ENCODE measurements around the gene GALC.

Gene GALC

GRCh38 chr14:87952307-87953094, 40.5 kb downstream of the GALC start:
- DNase-seq = no peak

DNA sequence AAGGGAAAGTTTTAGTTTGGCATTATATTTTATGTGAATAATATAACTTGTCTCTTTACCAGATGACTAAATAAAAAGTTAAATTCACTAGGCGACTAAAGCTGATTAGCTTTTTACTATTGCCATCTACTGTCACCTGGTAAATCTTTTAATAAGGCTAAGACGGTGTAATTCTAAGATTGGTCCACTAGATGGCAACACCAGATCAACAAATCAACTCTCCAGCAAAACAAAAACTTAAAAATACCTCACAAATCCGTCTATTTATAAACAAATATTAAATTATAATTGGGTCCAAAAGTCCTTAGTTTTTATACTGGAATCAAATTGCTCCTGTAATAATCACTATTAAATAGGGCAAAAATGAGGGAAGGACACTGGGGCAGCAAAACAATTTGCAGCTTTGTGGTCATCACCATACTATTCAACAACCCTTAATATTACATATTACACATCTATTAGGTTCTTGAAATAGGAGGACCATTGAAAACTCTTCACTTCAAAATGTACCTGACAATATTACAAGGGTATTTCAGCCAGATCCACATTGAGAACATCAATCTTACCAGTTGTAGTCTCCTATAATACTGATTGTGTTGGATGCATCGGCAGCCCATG, 47.9 kb downstream of the GALC start:
- no peak for DNase-seq

DNA sequence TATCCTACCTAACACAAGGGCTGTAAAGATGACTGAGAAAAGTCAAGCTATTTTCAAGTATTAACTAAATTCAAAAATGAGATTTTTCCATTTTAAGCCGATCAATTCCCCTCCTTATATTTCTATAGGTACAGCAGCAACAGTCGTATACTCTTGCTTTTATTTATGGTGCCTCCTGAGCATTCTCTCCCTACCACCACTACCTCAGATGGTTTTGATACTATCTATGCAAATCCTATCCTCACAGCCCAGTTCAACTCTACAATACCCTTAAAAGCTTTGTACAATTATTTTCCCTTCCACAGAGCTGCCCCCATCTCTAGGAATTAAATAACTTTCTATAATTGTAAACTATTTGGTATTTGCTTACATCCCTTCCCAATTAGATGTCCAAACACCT, 52.1 kb downstream of the GALC start:
- DNase-seq = no peak

- DNase-seq = no peak
These were observed 52.6 kb downstream of the GALC start for GRCh38 chr14:87940382-87940781.

GRCh38 chr14:87935886-87936285, 57.1 kb downstream of the GALC start:
- DNase-seq = no peak

DNA sequence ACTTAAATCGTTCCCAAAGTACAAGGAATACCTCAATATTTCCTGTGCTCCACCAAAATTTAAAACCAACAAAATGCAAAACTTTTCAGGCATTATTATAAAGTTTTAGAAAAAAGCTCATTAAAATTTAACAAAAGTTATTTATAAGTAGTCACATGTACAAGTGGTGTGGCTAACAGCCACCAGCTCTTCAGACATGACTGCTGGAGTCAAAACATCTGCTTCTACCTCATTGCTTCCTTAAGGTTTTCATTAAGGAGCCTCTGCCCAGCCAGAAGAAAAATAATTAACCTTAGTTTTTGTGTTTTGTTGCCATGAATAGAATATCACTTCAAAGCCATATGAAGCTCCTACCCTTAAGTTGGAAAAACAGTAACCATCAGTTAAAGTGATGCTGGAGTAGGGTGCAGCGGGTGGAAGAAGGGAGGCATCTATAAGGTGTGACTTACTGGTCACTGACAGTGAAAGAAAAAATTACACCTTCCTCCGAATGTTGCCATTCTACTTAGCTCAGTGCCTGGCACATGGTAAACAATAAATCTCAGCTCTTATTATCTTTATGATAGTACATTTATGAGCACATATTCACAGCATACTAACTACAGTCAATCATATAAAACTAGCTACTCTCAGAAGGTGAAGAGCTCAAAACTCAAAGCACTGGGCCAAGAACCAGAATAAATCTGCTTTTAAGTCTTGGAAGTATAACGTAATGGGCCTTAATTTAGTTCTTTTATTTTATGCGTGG, 57.7 kb downstream of the GALC start:
- no peak for DNase-seq

DNA sequence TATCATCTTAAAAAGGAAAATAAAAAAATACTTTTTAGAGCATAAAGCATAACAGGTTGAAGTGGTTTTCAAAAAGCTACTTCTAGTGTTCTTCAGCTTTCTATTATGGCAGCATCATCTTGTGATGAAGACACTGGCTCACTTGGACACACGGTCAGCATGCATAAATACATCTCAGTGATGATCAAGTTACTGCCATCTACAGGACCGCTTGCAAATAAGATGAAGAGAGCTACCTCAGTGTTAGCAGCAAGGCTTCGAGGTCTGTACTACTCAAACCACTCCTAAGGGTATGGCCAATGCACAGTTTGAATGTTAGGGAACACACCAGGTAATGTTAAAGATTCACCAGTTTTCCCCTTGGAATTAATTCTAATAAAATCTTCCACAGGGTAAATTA, 58.8 kb downstream of the GALC start:
- DNase-seq = no peak

GRCh38 chr14:87916886-87917275, 76.1 kb downstream of the GALC start:
- no peak for DNase-seq

DNA sequence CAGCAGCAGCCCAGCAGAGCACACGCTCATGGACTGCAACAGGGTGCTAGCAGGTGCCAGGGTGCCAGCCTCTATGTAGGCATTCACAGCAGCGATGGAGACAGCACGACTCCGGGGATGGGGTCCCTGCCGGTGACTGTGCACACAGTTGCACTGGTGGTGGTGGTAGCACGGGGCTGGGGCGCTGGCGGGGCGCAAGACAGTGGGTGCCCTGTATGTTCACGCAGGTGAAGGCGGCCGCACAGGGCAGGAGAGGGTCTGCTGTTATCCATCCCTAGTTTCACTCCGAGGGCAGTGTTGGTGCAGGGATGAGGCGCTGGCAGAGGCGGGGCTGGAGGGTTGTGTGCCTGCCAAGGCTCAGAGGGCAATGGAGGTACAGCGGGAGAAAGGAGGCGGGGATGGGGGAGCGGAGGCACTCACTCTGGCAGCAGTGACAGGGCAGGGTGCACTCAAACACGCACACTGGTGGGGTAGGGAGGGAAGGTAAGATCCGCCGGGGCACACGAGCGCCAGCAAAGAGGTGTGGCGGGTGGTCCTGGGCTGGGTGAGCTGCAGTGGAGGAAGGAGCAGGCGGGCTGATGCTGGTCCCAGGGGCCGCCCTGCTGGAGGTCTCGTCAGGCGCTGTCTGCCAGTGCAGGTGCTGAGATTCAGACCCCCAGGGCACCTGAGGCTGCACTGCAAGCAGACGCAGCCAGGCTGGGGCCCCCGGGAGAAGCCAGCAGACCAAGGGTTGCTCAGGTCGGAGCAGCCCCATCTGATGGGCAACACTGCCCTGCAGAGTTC, 76.7 kb downstream of the GALC start:
- DNase-seq = no peak

GRCh38 chr14:87908550-87908949, 84.4 kb downstream of the GALC start:
- DNase-seq = no peak

DNA sequence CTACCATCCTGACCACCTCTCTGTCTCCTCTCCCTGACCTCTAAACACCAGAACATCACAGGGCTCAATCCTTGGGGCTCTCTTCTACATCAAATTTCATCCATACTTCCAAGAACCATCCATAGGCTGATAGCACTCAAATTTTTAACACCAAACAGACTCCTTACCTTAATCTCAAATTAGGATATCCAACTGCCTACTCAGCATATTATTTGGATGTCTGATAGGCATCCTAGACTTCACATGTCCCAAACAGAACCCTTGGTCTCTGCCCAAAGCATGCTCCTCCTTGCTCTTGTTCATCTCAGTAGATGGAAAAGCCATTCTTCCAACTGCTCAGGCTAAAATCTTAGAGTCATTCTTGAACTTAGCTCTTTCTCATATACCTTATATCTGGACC, 91.3 kb downstream of the GALC start:
- DNase-seq = no peak

GRCh38 chr14:87901236-87901635, 91.7 kb downstream of the GALC start:
- no peak for DNase-seq

GRCh38 chr14:87899228-87899627, 93.8 kb downstream of the GALC start:
- DNase-seq = no peak

- DNase-seq = no peak
These were observed 94.7 kb downstream of the GALC start for GRCh38 chr14:87898301-87898700.

GRCh38 chr14:87896393-87897380, 96.3 kb downstream of the GALC start:
- no peak for DNase-seq

DNA sequence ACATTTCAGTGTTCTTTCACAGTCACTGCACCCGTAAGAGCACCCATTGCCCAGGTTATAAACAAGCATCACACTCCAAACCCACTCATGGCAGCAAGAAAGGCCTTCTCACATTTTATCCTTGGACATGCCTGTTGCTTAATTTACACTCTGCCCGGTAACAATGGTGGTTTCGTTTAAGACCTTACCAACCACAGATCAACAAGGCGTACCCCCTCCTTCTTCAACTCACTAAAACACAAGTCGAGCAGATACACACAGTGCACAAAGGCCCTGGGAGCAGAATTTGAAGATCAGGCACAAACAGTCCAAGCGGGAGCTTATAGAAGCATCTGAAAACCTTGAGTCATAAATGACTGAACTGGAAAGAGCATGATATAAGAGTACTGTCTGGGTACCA, 98.1 kb downstream of the GALC start:
- no peak for DNase-seq

- DNase-seq = no peak
These were observed 100.2 kb downstream of the GALC start for GRCh38 chr14:87892763-87893162.

GRCh38 chr14:87888136-87888999, 104.6 kb downstream of the GALC start:
- no peak for DNase-seq

- DNase-seq = no peak
These were observed 109.2 kb downstream of the GALC start for GRCh38 chr14:87883750-87884149.

Measured in activated naive CD4-positive, alpha-beta T cell treated with Interleukin-2 at 50 U/mL for 16 hours (primary cell).